ENCODE data around the gene AGAP1. TPM values are rescaled to one million over a fixed set of nuclear protein-coding genes. Genes with fewer than 3 reads are reported as not detected.

The AGAP1 gene
- polyA plus RNA-seq, 1 donor from 2014 or later: 17.4 TPM

GRCh38 chr2:236158969-236159777 lies 665.3 kb downstream of the AGAP1 start:
- TF ChIP-seq MXI1 (conservative IDR thresholded peaks at IDR 0.05; ENCODE audit: poor library complexity, severe bottlenecking) (no peak), SMC3 (conservative IDR thresholded peaks at IDR 0.05; ENCODE audit: poor library complexity) (no peak), EZH2 (IDR thresholded peaks at IDR 0.05; ENCODE audit: borderline replicate concordance, insufficient read depth, low read length, poor library complexity, severe bottlenecking) (peak; percentile 20), REST (IDR thresholded peaks at IDR 0.05; ENCODE audit: borderline replicate concordance) (no peak), RAD21 (conservative IDR thresholded peaks at IDR 0.05) (no peak)
- H3K9me2 ChIP-seq (ENCODE audit: insufficient read depth, low read length): no peaks in the 10 kb centered on the region
- no peak overlapping the region for H3K4me2 ChIP-seq (ENCODE audit: low read length)
- H3K4me3 ChIP-seq (ENCODE audit: low read length): no peak overlapping the region
- no peak overlapping the region for H3K9ac ChIP-seq (ENCODE audit: low read length)
- H3K27me3 ChIP-seq (ENCODE audit: insufficient read depth, low read depth, low read length): peaks cover 90% of the 10 kb centered on the region
- H3K9me3 ChIP-seq (ENCODE audit: low read length): no peaks in the 10 kb centered on the region
- H3K36me3 ChIP-seq (ENCODE audit: insufficient read depth, low read length): no peaks in the 10 kb centered on the region
- no peak overlapping the region for H3K27ac ChIP-seq (ENCODE audit: low read length)
- H3K79me2 ChIP-seq (replicated peaks; ENCODE audit: insufficient read depth, low read length): no peaks in the 10 kb centered on the region
- no peaks in the 10 kb centered on the region for H4K20me1 ChIP-seq (ENCODE audit: insufficient read depth)
- no peaks in the 10 kb centered on the region for H3F3A ChIP-seq (ENCODE audit: insufficient read depth, low read length, poor library complexity, severe bottlenecking)
- H2AFZ ChIP-seq (ENCODE audit: low read depth, low read length): no peak overlapping the region

- Histone ChIP-seq H3K4me2 (ENCODE audit: low read length) (no peak overlapping the region), H3K4me3 (ENCODE audit: low read length) (no peak overlapping the region)
These were observed 665.9 kb downstream of the AGAP1 start for GRCh38 chr2:236159778-236160170.

More at GRCh38 chr2:236159778-236160170, 665.9 kb downstream of the AGAP1 start:
- Histone ChIP-seq H3K79me2 (replicated peaks; ENCODE audit: insufficient read depth, low read length) (no peaks in the 10 kb centered on the region), H3K9me2 (ENCODE audit: insufficient read depth, low read length) (no peaks in the 10 kb centered on the region), H3K36me3 (ENCODE audit: insufficient read depth, low read length) (no peaks in the 10 kb centered on the region), H3K27ac (ENCODE audit: low read length) (no peak overlapping the region), H3K9ac (ENCODE audit: low read length) (no peak overlapping the region), H4K20me1 (ENCODE audit: insufficient read depth) (no peaks in the 10 kb centered on the region), H3F3A (ENCODE audit: insufficient read depth, low read length, poor library complexity, severe bottlenecking) (no peaks in the 10 kb centered on the region), H2AFZ (ENCODE audit: low read depth, low read length) (no peak overlapping the region), H3K9me3 (ENCODE audit: low read length) (no peaks in the 10 kb centered on the region), H3K27me3 (ENCODE audit: insufficient read depth, low read depth, low read length) (peaks cover 90% of the 10 kb centered on the region)
- no peak for TF ChIP-seq RAD21 (conservative IDR thresholded peaks at IDR 0.05)
- no peak for TF ChIP-seq EP300 (conservative IDR thresholded peaks at IDR 0.05; ENCODE audit: poor library complexity, severe bottlenecking)
- no peak for TF ChIP-seq CTCF (IDR thresholded peaks at IDR 0.05; ENCODE audit: poor library complexity, severe bottlenecking)
- TF ChIP-seq EZH2 (IDR thresholded peaks at IDR 0.05; ENCODE audit: borderline replicate concordance, insufficient read depth, low read length, poor library complexity, severe bottlenecking): no peak
- no peak for TF ChIP-seq REST (IDR thresholded peaks at IDR 0.05; ENCODE audit: borderline replicate concordance)
- TF ChIP-seq POLR2AphosphoS5 (IDR thresholded peaks at IDR 0.05): no peak
- no peak for TF ChIP-seq TAF1 (IDR thresholded peaks at IDR 0.05; ENCODE audit: low read depth)
- TF ChIP-seq MXI1 (conservative IDR thresholded peaks at IDR 0.05; ENCODE audit: poor library complexity, severe bottlenecking): no peak
- TF ChIP-seq SMC3 (conservative IDR thresholded peaks at IDR 0.05; ENCODE audit: poor library complexity): no peak

Data from neural cell (in vitro differentiated cells).